Esophagus (tissue), 2 donors: Measurements from ENCODE around the gene PRDM8. TPM values are rescaled to one million over a fixed set of nuclear protein-coding genes. Genes with fewer than 3 reads are reported as not detected.

Experiments used
- H3K27ac ChIP-seq, 2 donors: one replicate each; pipeline ENCODE4 v1.5.1; 2013; ENCODE audit warnings: low read depth in 2 of 2, mild to moderate bottlenecking in 2 of 2, inconsistent platforms in 1 of 2, low read length in 1 of 2, moderate library complexity in 1 of 2
- H3K27me3 ChIP-seq, 2 donors: one replicate each; pipeline ENCODE4 v1.6.1; 2013; ENCODE audit warnings: low read length in 2 of 2, control low read depth in 1 of 2, mild to moderate bottlenecking in 1 of 2; ENCODE audit not compliant: insufficient read depth in 2 of 2, control insufficient read depth in 1 of 2
- H3K36me3 ChIP-seq, 2 donors: one replicate each; pipeline ENCODE4 v1.6.1; 2013; ENCODE audit warnings: low read length in 1 of 2; ENCODE audit not compliant: control insufficient read depth in 2 of 2, insufficient read depth in 2 of 2
- H3K4me1 ChIP-seq, 2 donors: one replicate each; pipeline ENCODE4 v1.6.1; 2013; ENCODE audit warnings: low read length in 1 of 2; ENCODE audit not compliant: control insufficient read depth in 2 of 2, insufficient read depth in 2 of 2
- H3K4me3 ChIP-seq, 2 donors: one replicate each; pipeline ENCODE4 v1.5.1; 2013; ENCODE audit warnings: low read length in 2 of 2, mild to moderate bottlenecking in 2 of 2, low read depth in 1 of 2, moderate library complexity in 1 of 2
- H3K9me3 ChIP-seq, 2 donors: one replicate each; pipeline ENCODE4 v1.6.1; 2013; ENCODE audit warnings: mild to moderate bottlenecking in 2 of 2, low read depth in 1 of 2, low read length in 1 of 2, moderate library complexity in 1 of 2; ENCODE audit not compliant: control insufficient read depth in 2 of 2, insufficient read depth in 1 of 2
- WGBS, 2 donors: extraction: QIAGEN DNeasy Blood & Tissue Kit; methylation state at CpG; one replicate each; pipeline ENCODE4 v1.1.7; 2013; 5-methylcytosine and 5-hydroxymethylcytosine counted together
- polyA plus RNA-seq, 2 donors: library from polyadenylated mRNA; stranded (reverse); fragments of 200-250 nt; gene quantifications; one replicate each; pipeline ENCODE4 v1.2.3, GENCODE V29; 2013
- donor health status: healthy with polysubstance abuse.
- donor health status: Bipolar disorder and iron deficiency.

PRDM8 gene
- polyA plus RNA-seq, 2 donors = 1.2 to 1.5 TPM

- H3K36me3 ChIP-seq = no peaks in the 10 kb centered on the region
- 28 to 45% methylated on average over 1 of the region's 1 CpG for WGBS, 2 donors
- peaks cover 4 to 13% of the 10 kb centered on the region in 2 donors for H3K27me3 ChIP-seq
- peaks cover 3 to 7% of the 10 kb centered on the region in 2 donors for H3K4me1 ChIP-seq
- no peaks in the 10 kb centered on the region for H3K9me3 ChIP-seq
- H3K27ac ChIP-seq = no peak overlapping the region
- H3K4me3 ChIP-seq = no peak overlapping the region
Measured at GRCh38 chr4:80198441-80198837, 1.1 kb downstream of the PRDM8 start.

GRCh38 chr4:80199004-80199560 lies 1.8 kb downstream of the PRDM8 start:
- Histone ChIP-seq H3K36me3 (no peaks in the 10 kb centered on the region), H3K27ac (no peak overlapping the region), H3K4me1 (peaks cover 3 to 7% of the 10 kb centered on the region in 2 donors), H3K4me3 (no peak overlapping the region), H3K27me3 (peaks cover 4 to 13% of the 10 kb centered on the region in 2 donors), H3K9me3 (no peaks in the 10 kb centered on the region)
- 63 to 64% methylated on average over 8 of the region's 8 CpGs for WGBS, 2 donors

GRCh38 chr4:80199947-80200346 lies 2.6 kb downstream of the PRDM8 start:
- H3K27me3 ChIP-seq = peaks cover 4 to 13% of the 10 kb centered on the region in 2 donors
- peaks cover 3 to 7% of the 10 kb centered on the region in 2 donors for H3K4me1 ChIP-seq
- no peak overlapping the region for H3K4me3 ChIP-seq
- H3K9me3 ChIP-seq = no peaks in the 10 kb centered on the region
- no peaks in the 10 kb centered on the region for H3K36me3 ChIP-seq
- WGBS, 2 donors = 53 to 56% methylated on average over 6 of the region's 6 CpGs
- no peak overlapping the region for H3K27ac ChIP-seq

GRCh38 chr4:80201252-80202151 lies 4.2 kb downstream of the PRDM8 start:
- 29 to 32% methylated on average over 43 of the region's 43 CpGs for WGBS, 2 donors
- peaks cover 0 to 13% of the 10 kb centered on the region in 2 donors for H3K27me3 ChIP-seq
- H3K4me1 ChIP-seq = peaks cover 3 to 7% of the 10 kb centered on the region in 2 donors
- peak overlapping the region; percentile 63 to 71 for H3K27ac ChIP-seq
- no peaks in the 10 kb centered on the region for H3K9me3 ChIP-seq
- no peaks in the 10 kb centered on the region for H3K36me3 ChIP-seq
- peak overlapping the region; percentile 66 to 69 for H3K4me3 ChIP-seq

- Histone ChIP-seq H3K4me3 (peak overlapping the region; percentile 66 to 69), H3K9me3 (no peaks in the 10 kb centered on the region), H3K36me3 (no peaks in the 10 kb centered on the region), H3K4me1 (peaks cover 3 to 4% of the 10 kb centered on the region in 2 donors), H3K27ac (peak overlapping the region; percentile 63 to 71), H3K27me3 (peaks cover 0 to 11% of the 10 kb centered on the region in 2 donors)
- WGBS, 2 donors = 1% methylated on average over 29 to 58 of the region's 58 CpGs
Measured at GRCh38 chr4:80202190-80202711, 4.9 kb downstream of the PRDM8 start.

GRCh38 chr4:80202741-80203553 lies 5.6 kb downstream of the PRDM8 start:
- 1 to 3% methylated on average over 70 to 88 of the region's 88 CpGs for WGBS, 2 donors
- no peaks in the 10 kb centered on the region for H3K9me3 ChIP-seq
- H3K36me3 ChIP-seq = no peaks in the 10 kb centered on the region
- peaks cover under 1 to 5% of the 10 kb centered on the region in 2 donors for H3K4me1 ChIP-seq
- H3K27me3 ChIP-seq = peaks cover 0 to 8% of the 10 kb centered on the region in 2 donors
- H3K4me3 ChIP-seq = peak overlapping the region; percentile 66 to 69
- H3K27ac ChIP-seq = peak overlapping the region; percentile 63 to 71

- 86% methylated on average over 5 of the region's 5 CpGs for WGBS, 2 donors
- H3K36me3 ChIP-seq = no peaks in the 10 kb centered on the region
- peaks cover 0 to 8% of the 10 kb centered on the region in 2 donors for H3K27me3 ChIP-seq
- H3K27ac ChIP-seq = no peak overlapping the region
- no peak overlapping the region for H3K4me3 ChIP-seq
- peaks cover 0 to 5% of the 10 kb centered on the region in 2 donors for H3K4me1 ChIP-seq
- H3K9me3 ChIP-seq = no peaks in the 10 kb centered on the region
Measured at GRCh38 chr4:80204433-80205011, 7.2 kb downstream of the PRDM8 start.

GRCh38 chr4:80206111-80206510 lies 8.8 kb downstream of the PRDM8 start:
- no peak overlapping the region for H3K4me3 ChIP-seq
- peaks cover 0 to 5% of the 10 kb centered on the region in 2 donors for H3K4me1 ChIP-seq
- H3K36me3 ChIP-seq = no peaks in the 10 kb centered on the region
- no peak overlapping the region for H3K27ac ChIP-seq
- 90 to 93% methylated on average over 9 of the region's 9 CpGs for WGBS, 2 donors
- H3K9me3 ChIP-seq = no peaks in the 10 kb centered on the region
- peaks cover 0 to 4% of the 10 kb centered on the region in 2 donors for H3K27me3 ChIP-seq
